HepG2 (cell line): Measurements from ENCODE around the gene GPSM1. TPM values are rescaled to one million over a fixed set of nuclear protein-coding genes. Genes with fewer than 3 reads are reported as not detected.
A peak's percentile ranks its signal among the peaks of the same experiment; 100 is the strongest.

Experiments used
- ATF1 ChIP-seq: IDR thresholded peaks from 2 replicates; pipeline ENCODE4 v1.6.1; 2016; ENCODE audit warnings: mild to moderate bottlenecking, control low read depth
- CBFB ChIP-seq: sonication (generic); formaldehyde crosslinking; IDR thresholded peaks from 2 replicates; pipeline ENCODE4 v1.4.0; 2020; ENCODE audit warnings: missing genetic modification reagents
- HNRNPL ChIP-seq: fragments of 200-400 bp; formaldehyde crosslinking; IDR thresholded peaks from 2 replicates; pipeline ENCODE4 v1.6.1; 2017; ENCODE audit warnings: mild to moderate bottlenecking, low read depth, low read length
- KDM2A ChIP-seq: sonication (generic); formaldehyde crosslinking; IDR thresholded peaks from 2 replicates; pipeline ENCODE4 v1.4.0; 2020; ENCODE audit warnings: low read depth, missing genetic modification reagents, borderline replicate concordance
- MAF1 ChIP-seq: sonication (generic); formaldehyde crosslinking; IDR thresholded peaks from 2 replicates; pipeline ENCODE4 v1.5.0; 2020; ENCODE audit warnings: missing genetic modification reagents, borderline replicate concordance
- MEIS2 ChIP-seq: sonication (generic); formaldehyde crosslinking; IDR thresholded peaks from 2 replicates; pipeline ENCODE4 v1.9.0; 2021; ENCODE audit warnings: mild to moderate bottlenecking, missing genetic modification reagents
- NFKB2 ChIP-seq: sonication (generic); formaldehyde crosslinking; IDR thresholded peaks from 2 replicates; pipeline ENCODE4 v1.4.0; 2020; ENCODE audit warnings: missing genetic modification reagents, borderline replicate concordance
- PHF8 ChIP-seq: sonication (generic); formaldehyde crosslinking; IDR thresholded peaks from 2 replicates; pipeline ENCODE4 v1.5.0; 2020; ENCODE audit warnings: missing genetic modification reagents
- POLR2G ChIP-seq: fragments of 200-400 bp; formaldehyde crosslinking; IDR thresholded peaks from 2 replicates; pipeline ENCODE4 v1.6.1; 2018; ENCODE audit warnings: mild to moderate bottlenecking, low read depth, low read length, moderate library complexity
- SAP130 ChIP-seq: IDR thresholded peaks from 2 replicates; pipeline ENCODE4 v1.6.1; 2016; ENCODE audit warnings: low read depth
- ZFP90 ChIP-seq: sonication (generic); formaldehyde crosslinking; IDR thresholded peaks from 2 replicates; pipeline ENCODE4 v1.8.0; 2022; ENCODE audit warnings: missing genetic modification reagents, mild to moderate bottlenecking, inconsistent platforms, borderline replicate concordance
- ZIK1 ChIP-seq: sonication (generic); formaldehyde crosslinking; IDR thresholded peaks from 2 replicates; pipeline ENCODE4 v1.5.0; 2020; ENCODE audit warnings: mild to moderate bottlenecking, low read depth, missing genetic modification reagents, borderline replicate concordance
- ZNF337 ChIP-seq: sonication (generic); formaldehyde crosslinking; IDR thresholded peaks from 2 replicates; pipeline ENCODE4 v1.5.1; 2020; ENCODE audit warnings: missing genetic modification reagents, low read depth, mild to moderate bottlenecking, borderline replicate concordance
- ZNF354B ChIP-seq: sonication (generic); formaldehyde crosslinking; IDR thresholded peaks from 2 replicates; pipeline ENCODE4 v1.8.0; 2022; ENCODE audit warnings: mild to moderate bottlenecking, missing genetic modification reagents
- ZNF724P ChIP-seq: sonication (generic); formaldehyde crosslinking; IDR thresholded peaks from 2 replicates; pipeline ENCODE4 v1.8.0; 2022; ENCODE audit warnings: missing genetic modification reagents, borderline replicate concordance
- ZZZ3 ChIP-seq: sonication (generic); formaldehyde crosslinking; IDR thresholded peaks from 2 replicates; pipeline ENCODE4 v1.4.0; 2020; ENCODE audit warnings: missing genetic modification reagents, mild to moderate bottlenecking, borderline replicate concordance
- polyA plus RNA-seq, 8 experiments: library from polyadenylated mRNA; depleted of rRNA in 3 of 8; stranded (reverse) in 7 of 8; unstranded in 1 of 8; fragments of >200 nt; fragmentation: Illumina TruSeq in 4 of 8; extraction: Trizol in 4 of 8; gene quantifications; 2 replicates each; pipeline versions ENCODE4 v1.2.1 to v1.2.3, GENCODE V29; 2011 to 2016; ENCODE audit warnings: low read depth in 4 of 8, missing spikeins in 1 of 8, mixed read lengths in 1 of 8; ENCODE audit not compliant: insufficient read depth in 1 of 8
- total RNA-seq, 5 experiments: library from RNA; depleted of rRNA; stranded (reverse); fragments of >200 nt; fragmentation: Illumina TruSeq; extraction: Trizol; gene quantifications; 2 replicates each; pipeline ENCODE4 v1.2.3, GENCODE V29; 2016; ENCODE audit warnings: low read depth in 1 of 5
- TF ChIP-seq, protein P1 (sequence below): sonication (generic); formaldehyde crosslinking; IDR thresholded peaks from 2 replicates; pipeline ENCODE4 v1.4.0; 2020; ENCODE audit warnings: missing genetic modification reagents
- TF ChIP-seq, protein P2 (sequence below): sonication (generic); formaldehyde crosslinking; IDR thresholded peaks from 2 replicates; pipeline ENCODE4 v1.5.0; 2020; ENCODE audit warnings: mild to moderate bottlenecking, missing genetic modification reagents, borderline replicate concordance
- TF ChIP-seq, protein P3 (sequence below): sonication (generic); formaldehyde crosslinking; IDR thresholded peaks from 2 replicates; pipeline ENCODE4 v1.5.0; 2020; ENCODE audit warnings: mild to moderate bottlenecking, missing genetic modification reagents, borderline replicate concordance

GPSM1 gene
- total and polyA plus RNA-seq, 2 of the 13 experiments (the other 11 are each of a cell fraction or from before 2014, with no cell fraction given): 1.0 to 2.4 TPM

DNA sequence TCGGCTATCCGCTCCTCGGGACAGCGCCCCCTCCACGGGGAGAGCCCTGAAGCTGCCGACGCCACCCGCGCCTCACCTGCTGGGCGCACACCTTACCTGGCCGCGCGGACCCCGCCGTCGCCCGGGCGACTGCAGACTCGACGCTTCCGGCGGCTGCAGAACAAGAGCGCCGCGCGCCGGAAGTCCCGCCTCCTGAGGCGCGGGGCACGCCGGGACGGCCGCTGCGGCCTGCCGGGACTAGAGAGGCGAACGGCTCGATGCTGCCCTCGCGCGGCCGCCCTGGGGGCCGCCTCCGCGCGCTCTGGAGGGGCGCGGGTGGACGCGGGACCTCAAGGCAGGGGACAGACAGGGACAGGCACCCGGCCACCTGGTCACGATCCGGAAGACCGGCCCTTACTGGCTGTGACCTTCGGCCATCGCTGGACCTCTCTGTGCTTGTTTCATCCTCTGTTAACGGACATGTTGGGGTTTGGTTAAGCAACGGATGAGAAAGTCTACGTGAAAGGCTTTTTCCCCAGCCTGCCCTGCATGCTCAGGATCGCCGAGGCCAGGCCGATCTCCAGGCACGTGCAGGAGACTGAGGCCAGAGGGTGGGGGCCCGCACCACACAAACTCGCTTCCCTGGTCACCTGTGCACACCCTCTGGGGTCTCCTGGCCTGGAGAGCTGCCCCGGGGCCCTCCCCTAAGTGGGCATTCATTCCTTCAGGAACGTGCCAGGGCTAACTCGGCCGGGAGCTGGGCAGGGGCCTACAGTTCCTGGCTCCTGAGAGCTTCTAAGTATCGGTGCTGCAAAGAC, 72.9 kb downstream of the GPSM1 start, which contains the start of gene SNAPC4 (continued):
- TF ChIP-seq ZZZ3: peak; percentile 24; the same call in 1 of the 2 replicates
- TF ChIP-seq HNRNPL: no peak
- peak; percentile 91 for TF ChIP-seq SAP130 (CRISPR knock-in tag)
- peak; percentile 43; the same call in 1 of the 2 replicates for TF ChIP-seq NFKB2
- no peak for TF ChIP-seq ATF1 (CRISPR knock-in tag)
- TF ChIP-seq ZNF724P: no peak
- TF ChIP-seq PHF8 (CRISPR knock-in tag): peak; percentile 78
- peak; percentile 47; the same call in 1 of the 2 replicates for TF ChIP-seq ZNF354B (CRISPR knock-in tag)
- TF ChIP-seq KDM2A (CRISPR knock-in tag): peak; percentile 87
- TF ChIP-seq MAF1 (CRISPR knock-in tag): peak; percentile 78; the same call in 1 of the 2 replicates
- TF ChIP-seq POLR2G: peak; percentile 87
- peak; percentile 68; the same call in 1 of the 2 replicates for TF ChIP-seq ZIK1 (CRISPR knock-in tag)
- TF ChIP-seq MEIS2 (CRISPR knock-in tag): no peak
- peak; percentile 72 for TF ChIP-seq CBFB
- TF ChIP-seq ZFP90 (CRISPR knock-in tag): 0 out of 2 replicates have a peak, but pooled peaks have one; percentile 19
- TF ChIP-seq, protein P1, sequence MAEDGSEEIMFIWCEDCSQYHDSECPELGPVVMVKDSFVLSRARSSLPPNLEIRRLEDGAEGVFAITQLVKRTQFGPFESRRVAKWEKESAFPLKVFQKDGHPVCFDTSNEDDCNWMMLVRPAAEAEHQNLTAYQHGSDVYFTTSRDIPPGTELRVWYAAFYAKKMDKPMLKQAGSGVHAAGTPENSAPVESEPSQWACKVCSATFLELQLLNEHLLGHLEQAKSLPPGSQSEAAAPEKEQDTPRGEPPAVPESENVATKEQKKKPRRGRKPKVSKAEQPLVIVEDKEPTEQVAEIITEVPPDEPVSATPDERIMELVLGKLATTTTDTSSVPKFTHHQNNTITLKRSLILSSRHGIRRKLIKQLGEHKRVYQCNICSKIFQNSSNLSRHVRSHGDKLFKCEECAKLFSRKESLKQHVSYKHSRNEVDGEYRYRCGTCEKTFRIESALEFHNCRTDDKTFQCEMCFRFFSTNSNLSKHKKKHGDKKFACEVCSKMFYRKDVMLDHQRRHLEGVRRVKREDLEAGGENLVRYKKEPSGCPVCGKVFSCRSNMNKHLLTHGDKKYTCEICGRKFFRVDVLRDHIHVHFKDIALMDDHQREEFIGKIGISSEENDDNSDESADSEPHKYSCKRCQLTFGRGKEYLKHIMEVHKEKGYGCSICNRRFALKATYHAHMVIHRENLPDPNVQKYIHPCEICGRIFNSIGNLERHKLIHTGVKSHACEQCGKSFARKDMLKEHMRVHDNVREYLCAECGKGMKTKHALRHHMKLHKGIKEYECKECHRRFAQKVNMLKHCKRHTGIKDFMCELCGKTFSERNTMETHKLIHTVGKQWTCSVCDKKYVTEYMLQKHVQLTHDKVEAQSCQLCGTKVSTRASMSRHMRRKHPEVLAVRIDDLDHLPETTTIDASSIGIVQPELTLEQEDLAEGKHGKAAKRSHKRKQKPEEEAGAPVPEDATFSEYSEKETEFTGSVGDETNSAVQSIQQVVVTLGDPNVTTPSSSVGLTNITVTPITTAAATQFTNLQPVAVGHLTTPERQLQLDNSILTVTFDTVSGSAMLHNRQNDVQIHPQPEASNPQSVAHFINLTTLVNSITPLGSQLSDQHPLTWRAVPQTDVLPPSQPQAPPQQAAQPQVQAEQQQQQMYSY (CRISPR knock-in tag): no peak
- TF ChIP-seq, protein P2, sequence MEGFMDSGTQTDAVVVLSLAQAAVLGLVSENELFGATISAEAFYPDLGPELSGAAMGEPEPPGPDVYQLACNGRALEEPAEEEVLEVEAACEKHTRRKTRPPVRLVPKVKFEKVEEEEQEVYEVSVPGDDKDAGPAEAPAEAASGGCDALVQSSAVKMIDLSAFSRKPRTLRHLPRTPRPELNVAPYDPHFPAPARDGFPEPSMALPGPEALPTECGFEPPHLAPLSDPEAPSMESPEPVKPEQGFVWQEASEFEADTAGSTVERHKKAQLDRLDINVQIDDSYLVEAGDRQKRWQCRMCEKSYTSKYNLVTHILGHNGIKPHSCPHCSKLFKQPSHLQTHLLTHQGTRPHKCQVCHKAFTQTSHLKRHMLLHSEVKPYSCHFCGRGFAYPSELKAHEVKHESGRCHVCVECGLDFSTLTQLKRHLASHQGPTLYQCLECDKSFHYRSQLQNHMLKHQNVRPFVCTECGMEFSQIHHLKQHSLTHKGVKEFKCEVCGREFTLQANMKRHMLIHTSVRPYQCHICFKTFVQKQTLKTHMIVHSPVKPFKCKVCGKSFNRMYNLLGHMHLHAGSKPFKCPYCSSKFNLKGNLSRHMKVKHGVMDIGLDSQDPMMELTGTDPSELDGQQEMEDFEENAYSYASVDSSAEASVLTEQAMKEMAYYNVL: 0 out of 2 replicates have a peak, but pooled peaks have one; percentile 36
- 0 out of 2 replicates have a peak, but pooled peaks have one; percentile 30 for TF ChIP-seq ZNF337 (CRISPR knock-in tag)
- TF ChIP-seq, protein P3, sequence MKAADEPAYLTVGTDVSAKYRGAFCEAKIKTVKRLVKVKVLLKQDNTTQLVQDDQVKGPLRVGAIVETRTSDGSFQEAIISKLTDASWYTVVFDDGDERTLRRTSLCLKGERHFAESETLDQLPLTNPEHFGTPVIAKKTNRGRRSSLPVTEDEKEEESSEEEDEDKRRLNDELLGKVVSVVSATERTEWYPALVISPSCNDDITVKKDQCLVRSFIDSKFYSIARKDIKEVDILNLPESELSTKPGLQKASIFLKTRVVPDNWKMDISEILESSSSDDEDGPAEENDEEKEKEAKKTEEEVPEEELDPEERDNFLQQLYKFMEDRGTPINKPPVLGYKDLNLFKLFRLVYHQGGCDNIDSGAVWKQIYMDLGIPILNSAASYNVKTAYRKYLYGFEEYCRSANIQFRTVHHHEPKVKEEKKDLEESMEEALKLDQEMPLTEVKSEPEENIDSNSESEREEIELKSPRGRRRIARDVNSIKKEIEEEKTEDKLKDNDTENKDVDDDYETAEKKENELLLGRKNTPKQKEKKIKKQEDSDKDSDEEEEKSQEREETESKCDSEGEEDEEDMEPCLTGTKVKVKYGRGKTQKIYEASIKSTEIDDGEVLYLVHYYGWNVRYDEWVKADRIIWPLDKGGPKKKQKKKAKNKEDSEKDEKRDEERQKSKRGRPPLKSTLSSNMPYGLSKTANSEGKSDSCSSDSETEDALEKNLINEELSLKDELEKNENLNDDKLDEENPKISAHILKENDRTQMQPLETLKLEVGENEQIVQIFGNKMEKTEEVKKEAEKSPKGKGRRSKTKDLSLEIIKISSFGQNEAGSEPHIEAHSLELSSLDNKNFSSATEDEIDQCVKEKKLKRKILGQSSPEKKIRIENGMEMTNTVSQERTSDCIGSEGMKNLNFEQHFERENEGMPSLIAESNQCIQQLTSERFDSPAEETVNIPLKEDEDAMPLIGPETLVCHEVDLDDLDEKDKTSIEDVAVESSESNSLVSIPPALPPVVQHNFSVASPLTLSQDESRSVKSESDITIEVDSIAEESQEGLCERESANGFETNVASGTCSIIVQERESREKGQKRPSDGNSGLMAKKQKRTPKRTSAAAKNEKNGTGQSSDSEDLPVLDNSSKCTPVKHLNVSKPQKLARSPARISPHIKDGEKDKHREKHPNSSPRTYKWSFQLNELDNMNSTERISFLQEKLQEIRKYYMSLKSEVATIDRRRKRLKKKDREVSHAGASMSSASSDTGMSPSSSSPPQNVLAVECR (CRISPR knock-in tag): peak; percentile 88
